ENCODE results near the gene MYH9. TPM values are rescaled to one million over a fixed set of nuclear protein-coding genes. Genes with fewer than 3 reads are reported as not detected.

The MYH9 gene
- total RNA-seq, 3 donors from 2014 or later (not counting 1 experiment from before 2014, with no cell fraction given) = 803 to 1,038 (median 808) TPM

- Mint-ChIP-seq H3K9me3 (no peaks in the 10 kb centered on the region), H3K4me3 (peak overlapping the region; percentile 96), H3K27me3 (ENCODE audit: low read depth in 2 of 2) (no peaks in the 10 kb centered on the region), H3K4me1 (peaks cover 41 to 47% of the 10 kb centered on the region in 2 donors), H3K36me3 (no peaks in the 10 kb centered on the region), H3K27ac (peak overlapping the region; percentile 97)
- H3K4me1 ChIP-seq (ENCODE audit: control insufficient read depth, insufficient read depth, low read length) = peaks cover 56% of the 10 kb centered on the region
- H3K27me3 ChIP-seq (ENCODE audit: control insufficient read depth, insufficient read depth, low read length) = no peaks in the 10 kb centered on the region
- peaks cover 2% of the 10 kb centered on the region for H3K36me3 ChIP-seq (ENCODE audit: control insufficient read depth, insufficient read depth, low read length)
- no peaks in the 10 kb centered on the region for H3K9me3 ChIP-seq (ENCODE audit: control insufficient read depth, insufficient read depth, low read length)
- peak overlapping the region; percentile 67 for H3K4me3 ChIP-seq (ENCODE audit: low read length)
- under 1% methylated on average over 91 of the region's 91 CpGs for WGBS (ENCODE audit: insufficient coverage)
- DNase-seq (peak; percentile 64 to 70), ATAC-seq (peak; percentile 10 to 38 (median 14))
- intact Hi-C loops (cut with micrococcal nuclease) = loop anchor here (1.0 to 5.0 kb wide), 5 partner anchors 10 to 85 kb away; no protein-coding TSS in a partner anchor
- no peak for TF ChIP-seq CTCF (IDR thresholded peaks at IDR 0.05)
- peak overlapping the region; percentile 78 for H3K27ac ChIP-seq (ENCODE audit: low read length)
Measured at GRCh38 chr22:36386900-36387708, 663 bp downstream of the MYH9 start.

- Histone ChIP-seq H3K9me3 (ENCODE audit: control insufficient read depth, insufficient read depth, low read length) (no peaks in the 10 kb centered on the region), H3K27ac (ENCODE audit: low read length) (peak overlapping the region; percentile 78), H3K27me3 (ENCODE audit: control insufficient read depth, insufficient read depth, low read length) (no peaks in the 10 kb centered on the region), H3K36me3 (ENCODE audit: control insufficient read depth, insufficient read depth, low read length) (peaks cover 2% of the 10 kb centered on the region), H3K4me1 (ENCODE audit: control insufficient read depth, insufficient read depth, low read length) (peaks cover 61% of the 10 kb centered on the region), H3K4me3 (ENCODE audit: low read length) (peak overlapping the region; percentile 67)
- Mint-ChIP-seq H3K4me1 (peaks cover 46 to 47% of the 10 kb centered on the region in 2 donors), H3K27ac (peak overlapping the region; percentile 97), H3K36me3 (no peaks in the 10 kb centered on the region), H3K27me3 (ENCODE audit: low read depth in 2 of 2) (no peaks in the 10 kb centered on the region), H3K9me3 (no peaks in the 10 kb centered on the region), H3K4me3 (peak overlapping the region; percentile 96)
- TF ChIP-seq CTCF (IDR thresholded peaks at IDR 0.05) = no peak
- WGBS (ENCODE audit: insufficient coverage) = under 1% methylated on average over 18 of the region's 18 CpGs
- peak; percentile 14 to 25 (median 21) for ATAC-seq
- intact Hi-C loops (cut with micrococcal nuclease) = loop anchor here (1.0 to 5.0 kb wide), 5 partner anchors 9 to 86 kb away; no protein-coding TSS in a partner anchor
- DNase-seq = peak; percentile 60 to 73
Measured at GRCh38 chr22:36386351-36386899, 1.3 kb downstream of the MYH9 start.

- Histone ChIP-seq H3K9me3 (ENCODE audit: control insufficient read depth, insufficient read depth, low read length) (no peaks in the 10 kb centered on the region), H3K4me1 (ENCODE audit: control insufficient read depth, insufficient read depth, low read length) (peaks cover 63% of the 10 kb centered on the region), H3K27ac (ENCODE audit: low read length) (peak overlapping the region; percentile 78), H3K4me3 (ENCODE audit: low read length) (peak overlapping the region; percentile 67), H3K36me3 (ENCODE audit: control insufficient read depth, insufficient read depth, low read length) (peaks cover 6% of the 10 kb centered on the region), H3K27me3 (ENCODE audit: control insufficient read depth, insufficient read depth, low read length) (no peaks in the 10 kb centered on the region)
- DNase-seq = peak; percentile 50 to 75
- peak overlapping the region; percentile 97 for H3K27ac Mint-ChIP-seq
- H3K27me3 Mint-ChIP-seq (ENCODE audit: low read depth in 2 of 2) = no peaks in the 10 kb centered on the region
- H3K4me1 Mint-ChIP-seq = peaks cover 48 to 49% of the 10 kb centered on the region in 2 donors
- ATAC-seq = peak in 1 of 3 donors; percentile 19
- intact Hi-C loops (cut with micrococcal nuclease) = loop anchor here (1.0 to 5.0 kb wide), 5 partner anchors 8 to 87 kb away; no protein-coding TSS in a partner anchor
- peak overlapping the region; percentile 96 for H3K4me3 Mint-ChIP-seq
- no peak for TF ChIP-seq CTCF (IDR thresholded peaks at IDR 0.05)
- WGBS (ENCODE audit: insufficient coverage) = 8% methylated on average over 12 of the region's 12 CpGs
- no peaks in the 10 kb centered on the region for H3K36me3 Mint-ChIP-seq
- no peaks in the 10 kb centered on the region for H3K9me3 Mint-ChIP-seq
Measured at GRCh38 chr22:36385491-36386350, 2.0 kb downstream of the MYH9 start.
